ENCODE data around the gene HSD17B12. TPM values are rescaled to one million over a fixed set of nuclear protein-coding genes. Genes with fewer than 3 reads are reported as not detected.
"Not testable (repeated sequence)": the region's sequence is repeated elsewhere in the genome, so short reads cannot be mapped to it uniquely, and the experiment has no call there.

The HSD17B12 gene
- total RNA-seq, 2 donors from 2014 or later = 59.9 to 102 TPM

DNA sequence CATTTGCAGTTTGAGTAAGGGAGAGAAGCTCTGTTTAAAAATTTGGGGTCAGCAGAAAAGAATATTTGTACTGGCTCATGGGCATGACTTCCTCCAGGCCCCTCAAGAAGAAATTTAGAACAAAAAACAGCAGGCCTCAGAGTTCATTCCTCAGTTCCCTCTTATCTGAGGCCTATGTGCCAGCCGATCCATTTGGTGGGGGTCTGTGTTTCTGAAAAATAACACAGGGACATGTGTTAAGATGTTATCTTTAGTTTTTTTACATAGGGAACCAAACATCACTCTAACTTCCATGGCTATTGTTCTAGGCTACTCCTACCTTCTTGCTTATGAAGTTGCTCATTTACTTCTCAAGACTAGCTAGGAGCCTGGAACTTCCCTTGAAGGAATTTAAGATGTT, 16.2 kb upstream of the HSD17B12 start:
- no peak for TF ChIP-seq POLR2A (IDR thresholded peaks at IDR 0.05)
- TF ChIP-seq, protein P1, sequence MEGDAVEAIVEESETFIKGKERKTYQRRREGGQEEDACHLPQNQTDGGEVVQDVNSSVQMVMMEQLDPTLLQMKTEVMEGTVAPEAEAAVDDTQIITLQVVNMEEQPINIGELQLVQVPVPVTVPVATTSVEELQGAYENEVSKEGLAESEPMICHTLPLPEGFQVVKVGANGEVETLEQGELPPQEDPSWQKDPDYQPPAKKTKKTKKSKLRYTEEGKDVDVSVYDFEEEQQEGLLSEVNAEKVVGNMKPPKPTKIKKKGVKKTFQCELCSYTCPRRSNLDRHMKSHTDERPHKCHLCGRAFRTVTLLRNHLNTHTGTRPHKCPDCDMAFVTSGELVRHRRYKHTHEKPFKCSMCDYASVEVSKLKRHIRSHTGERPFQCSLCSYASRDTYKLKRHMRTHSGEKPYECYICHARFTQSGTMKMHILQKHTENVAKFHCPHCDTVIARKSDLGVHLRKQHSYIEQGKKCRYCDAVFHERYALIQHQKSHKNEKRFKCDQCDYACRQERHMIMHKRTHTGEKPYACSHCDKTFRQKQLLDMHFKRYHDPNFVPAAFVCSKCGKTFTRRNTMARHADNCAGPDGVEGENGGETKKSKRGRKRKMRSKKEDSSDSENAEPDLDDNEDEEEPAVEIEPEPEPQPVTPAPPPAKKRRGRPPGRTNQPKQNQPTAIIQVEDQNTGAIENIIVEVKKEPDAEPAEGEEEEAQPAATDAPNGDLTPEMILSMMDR (IDR thresholded peaks at IDR 0.05) = no peak
- Histone ChIP-seq H3K4me1 (replicated peaks) (no peaks in the 10 kb centered on the region), H3K27ac (no peak overlapping the region), H3K9me3 (no peaks in the 10 kb centered on the region), H3K27me3 (replicated peaks; ENCODE audit: insufficient read depth) (no peaks in the 10 kb centered on the region), H3K36me3 (no peaks in the 10 kb centered on the region), H3K4me3 (no peak overlapping the region)
- no peak for DNase-seq (ENCODE audit: low spot score)
- WGBS = 58% methylated on average over 1 of the region's 1 CpG
- intact Hi-C loops (cut with DNase I) = no loop called here

DNA sequence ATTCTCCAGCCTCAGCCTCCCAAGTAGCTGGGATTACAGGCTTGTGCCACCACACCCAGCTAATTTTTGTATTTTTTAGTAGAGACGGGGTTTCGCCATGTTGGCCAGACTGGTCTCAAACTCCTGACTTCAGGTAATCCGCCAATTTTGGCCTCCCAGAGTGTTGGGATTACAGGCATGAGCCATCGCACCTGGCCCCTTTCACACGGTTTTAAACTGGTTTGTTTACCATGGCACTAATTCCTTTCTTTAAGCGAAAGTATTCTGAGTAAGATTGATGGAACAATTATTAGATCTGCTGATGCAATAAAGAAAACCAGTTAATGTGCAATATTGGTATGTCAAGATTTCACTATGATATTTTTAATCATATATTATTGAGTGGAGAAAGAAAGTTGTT, 9.3 kb upstream of the HSD17B12 start:
- H3K27ac ChIP-seq; DNase-seq (ENCODE audit: low spot score); H3K4me3 ChIP-seq; H3K9me3 ChIP-seq; H3K27me3 ChIP-seq (replicated peaks; ENCODE audit: insufficient read depth); H3K4me1 ChIP-seq (replicated peaks); H3K36me3 ChIP-seq; intact Hi-C loops (cut with DNase I): not testable (repeated sequence)
- WGBS = 79% methylated on average over 6 of the region's 6 CpGs

DNA sequence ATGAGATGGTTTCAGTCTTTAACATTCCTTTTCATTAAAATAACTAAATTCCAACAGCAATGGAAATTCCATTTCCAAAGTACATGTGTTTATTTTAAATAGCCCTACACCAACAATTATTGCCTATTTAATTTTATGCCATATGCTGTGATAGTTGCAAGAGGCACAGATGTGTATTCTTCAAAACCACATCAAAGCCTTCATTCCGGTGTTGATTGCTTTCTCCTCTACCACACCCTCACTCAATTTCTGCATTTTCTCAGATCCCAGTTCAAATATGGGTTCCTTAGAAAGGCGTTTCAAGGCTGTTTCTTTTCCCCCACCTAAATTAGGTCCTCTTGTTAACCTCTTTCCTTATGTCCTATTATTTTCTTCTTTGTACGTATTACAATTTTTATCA, 6.0 kb upstream of the HSD17B12 start:
- intact Hi-C loops (cut with DNase I) = no loop called here
- H3K36me3 ChIP-seq = no peaks in the 10 kb centered on the region
- no peak for DNase-seq (ENCODE audit: low spot score)
- TF ChIP-seq POLR2AphosphoS5 (IDR thresholded peaks at IDR 0.05) (no peak), POLR2A (IDR thresholded peaks at IDR 0.05) (no peak)
- TF ChIP-seq, protein P1 (IDR thresholded peaks at IDR 0.05) = no peak
- no peaks in the 10 kb centered on the region for H3K27me3 ChIP-seq (replicated peaks; ENCODE audit: insufficient read depth)
- no peak overlapping the region for H3K4me3 ChIP-seq
- H3K9me3 ChIP-seq = no peaks in the 10 kb centered on the region
- WGBS = 42% methylated on average over 3 of the region's 3 CpGs
- no peaks in the 10 kb centered on the region for H3K4me1 ChIP-seq (replicated peaks)
- no peak overlapping the region for H3K27ac ChIP-seq

DNA sequence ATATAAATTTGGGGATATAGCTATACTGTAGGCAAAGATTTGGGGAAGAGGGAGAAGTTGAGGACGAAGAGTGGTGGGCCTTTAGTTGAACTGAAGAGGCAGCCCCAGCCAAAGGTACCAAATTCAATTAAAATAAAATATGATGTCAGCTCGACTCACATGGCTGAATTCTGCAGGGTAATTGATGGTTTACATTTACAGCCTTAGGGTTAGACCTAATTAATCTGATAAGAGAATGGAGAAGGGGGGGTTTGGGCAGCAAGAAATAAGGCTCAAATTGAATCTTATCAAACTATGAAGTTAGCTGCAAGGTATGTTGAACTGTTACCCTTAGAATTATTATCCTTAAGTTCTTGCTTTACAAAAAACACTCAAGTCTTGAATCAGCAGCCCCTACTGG, 3.6 kb upstream of the HSD17B12 start:
- H3K9me3 ChIP-seq = no peaks in the 10 kb centered on the region
- no peak overlapping the region for H3K27ac ChIP-seq
- no peak overlapping the region for H3K4me3 ChIP-seq
- WGBS = 53% methylated on average over 2 of the region's 2 CpGs
- TF ChIP-seq POLR2A (IDR thresholded peaks at IDR 0.05) (no peak), POLR2AphosphoS5 (IDR thresholded peaks at IDR 0.05) (no peak)
- TF ChIP-seq, protein P1 (IDR thresholded peaks at IDR 0.05) = no peak
- no peaks in the 10 kb centered on the region for H3K27me3 ChIP-seq (replicated peaks; ENCODE audit: insufficient read depth)
- intact Hi-C loops (cut with DNase I) = no loop called here
- no peaks in the 10 kb centered on the region for H3K36me3 ChIP-seq
- H3K4me1 ChIP-seq (replicated peaks) = no peaks in the 10 kb centered on the region
- no peak for DNase-seq (ENCODE audit: low spot score)

DNA sequence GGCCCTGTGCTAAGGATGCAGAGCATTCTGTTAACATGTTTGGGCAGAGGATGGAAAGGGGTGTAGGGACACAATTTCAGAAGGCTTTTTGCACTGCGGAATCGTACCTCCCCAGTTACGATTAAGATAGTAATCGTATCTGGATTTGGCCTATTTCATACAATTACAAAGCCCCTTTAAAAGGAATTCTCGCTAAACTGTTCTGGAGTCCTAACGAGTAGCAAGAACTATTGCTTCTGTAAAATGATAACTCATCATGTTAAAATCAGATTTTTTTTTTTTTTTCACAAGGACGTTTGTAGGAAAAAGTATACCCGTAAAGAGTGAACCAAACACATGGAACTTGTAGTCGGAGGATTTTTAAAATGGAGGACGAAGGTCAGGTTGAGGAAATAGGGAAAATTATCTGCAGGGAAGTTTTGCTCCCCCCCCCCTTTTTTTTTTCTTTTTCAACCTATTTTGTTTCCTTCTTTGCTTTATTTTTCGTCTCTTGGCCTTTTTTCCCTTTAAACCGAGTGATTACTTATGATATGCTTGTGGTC, 934 bp downstream of the HSD17B12 start:
- Histone ChIP-seq H3K27me3 (replicated peaks; ENCODE audit: insufficient read depth) (no peaks in the 10 kb centered on the region), H3K4me3 (peak overlapping the region; percentile 67 to 72), H3K9me3 (no peaks in the 10 kb centered on the region), H3K36me3 (no peaks in the 10 kb centered on the region), H3K4me1 (replicated peaks) (no peaks in the 10 kb centered on the region), H3K27ac (peak overlapping the region; percentile 86)
- DNase-seq (ENCODE audit: low spot score) = no peak
- WGBS = 6% methylated on average over 12 of the region's 12 CpGs
- intact Hi-C loops (cut with DNase I) = loop anchor here (2.0 kb wide), 1 partner anchor 37 kb away; no protein-coding TSS in a partner anchor
- peak; percentile 18 for TF ChIP-seq POLR2AphosphoS5 (IDR thresholded peaks at IDR 0.05)
- TF ChIP-seq, protein P1 (IDR thresholded peaks at IDR 0.05) = no peak

DNA sequence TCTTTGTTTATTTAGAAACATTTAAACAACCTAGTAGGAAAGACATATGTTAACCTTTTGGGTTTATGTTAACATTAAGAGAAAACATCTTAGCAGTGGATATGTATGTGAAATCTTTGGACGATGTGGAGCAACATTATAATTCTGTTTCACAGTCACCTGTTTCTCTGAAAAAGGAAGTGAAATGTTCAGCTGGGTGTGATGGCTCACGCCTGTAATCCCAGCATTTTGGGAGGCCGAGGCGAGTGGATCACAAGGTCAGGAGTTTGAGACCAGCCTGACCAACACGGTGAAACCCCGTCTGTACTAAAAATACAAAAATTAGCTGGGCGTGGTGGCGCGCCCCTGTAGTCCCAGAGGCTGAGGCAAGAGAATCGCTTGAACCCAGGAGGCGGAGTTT, 1.5 kb downstream of the HSD17B12 start:
- intact Hi-C loops (cut with DNase I); DNase-seq (ENCODE audit: low spot score); H3K4me3 ChIP-seq; H3K4me1 ChIP-seq (replicated peaks); H3K27me3 ChIP-seq (replicated peaks; ENCODE audit: insufficient read depth); H3K36me3 ChIP-seq; H3K9me3 ChIP-seq: not testable (repeated sequence)
- 90% methylated on average over 11 of the region's 11 CpGs for WGBS
- peak overlapping the region in 1 of 2 donors; percentile 86 for H3K27ac ChIP-seq

Measured in prostate gland (tissue), 2 donors.